Left ventricle myocardium superior (tissue), 1 donor: ENCODE measurements around the gene TGFB2. TPM values are rescaled to one million over a fixed set of nuclear protein-coding genes. Genes with fewer than 3 reads are reported as not detected.

ENCODE experiments used
- total RNA-seq: library from RNA; stranded (reverse); fragmentation: NEBNext Ultra II Directional; extraction: Animal tissue kit (Norgen Biotek cat#: 25700); gene quantifications from one replicate; pipeline ENCODE4 v1.2.1, GENCODE V29; 2021
- donor health status: DM: no; HTN: yes; CAD: no; lungs with severe emphysema.

Gene TGFB2
- total RNA-seq, 1 donor from 2014 or later: 2.0 TPM

Other genes with a start within 250 kb of the TGFB2 start
- 22.6 TPM for gene RRP15, start 60.0 kb upstream of the TGFB2 start, total RNA-seq